Activated CD4-positive, alpha-beta T cell treated with anti-CD3 and anti-CD28 coated beads for 4 hours (primary cell): ENCODE measurements around the gene SLC16A3.

ENCODE experiments used
- DNase-seq, 2 donors: peaks; one replicate each; pipeline ENCODE4 v3.0.0-alpha.2; 2020

Gene SLC16A3

GRCh38 chr17:82224666-82225065, 4.2 kb upstream of the SLC16A3 start:
- no peak for DNase-seq

GRCh38 chr17:82225368-82226029, 3.3 kb upstream of the SLC16A3 start:
- DNase-seq, result no peak

GRCh38 chr17:82226146-82226808, 2.6 kb upstream of the SLC16A3 start:
- DNase-seq, result no peak

- no peak for DNase-seq
These were observed 1.8 kb upstream of the SLC16A3 start for GRCh38 chr17:82226809-82227628.

- DNase-seq, result no peak
These were observed 1.1 kb upstream of the SLC16A3 start for GRCh38 chr17:82227629-82228277.

- peak in 1 of 2 donors; percentile 47 for DNase-seq
These were observed 482 bp upstream of the SLC16A3 start for GRCh38 chr17:82228278-82228841.

- no peak for DNase-seq
These were observed 1.1 kb downstream of the SLC16A3 start for GRCh38 chr17:82229698-82230608.

GRCh38 chr17:82230609-82231311, 1.9 kb downstream of the SLC16A3 start:
- DNase-seq, result peak in 1 of 2 donors; percentile 49

- no peak for DNase-seq
These were observed 2.4 kb downstream of the SLC16A3 start for GRCh38 chr17:82231312-82231561.

- DNase-seq, result no peak
These were observed 2.9 kb downstream of the SLC16A3 start for GRCh38 chr17:82231562-82232321.

- no peak for DNase-seq
These were observed 3.5 kb downstream of the SLC16A3 start for GRCh38 chr17:82232322-82232820.

- DNase-seq, result no peak
These were observed 4.3 kb downstream of the SLC16A3 start for GRCh38 chr17:82232876-82233785.

GRCh38 chr17:82234211-82235055, 5.6 kb downstream of the SLC16A3 start:
- DNase-seq, result no peak

GRCh38 chr17:82235056-82235774, 6.4 kb downstream of the SLC16A3 start:
- no peak for DNase-seq

GRCh38 chr17:82235775-82236141, 6.9 kb downstream of the SLC16A3 start:
- no peak for DNase-seq

GRCh38 chr17:82236142-82236971, 7.5 kb downstream of the SLC16A3 start:
- DNase-seq, result peak; percentile 71
